H9 (cell line): ENCODE results near the gene LMTK3. TPM values are rescaled to one million over a fixed set of nuclear protein-coding genes. Genes with fewer than 3 reads are reported as not detected.

Experiments used
- DNase-seq: peaks from one replicate; pipeline ENCODE4 v3.0.0-alpha.2; 2017
- H2AFZ ChIP-seq: one replicate; pipeline ENCODE4 v1.6.1; 2013; ENCODE audit warnings: mild to moderate bottlenecking, low read length, control low read depth, moderate library complexity
- H2AK5ac ChIP-seq: 2 replicates; pipeline ENCODE4 v1.6.1; 2013; ENCODE audit warnings: low read length, control low read depth, mixed read lengths; ENCODE audit not compliant: insufficient read length
- H2BK120ac ChIP-seq: one replicate; pipeline ENCODE4 v1.6.1; 2013; ENCODE audit warnings: low read depth, mild to moderate bottlenecking, low read length, control low read depth, inconsistent platforms; ENCODE audit not compliant: poor library complexity, severe bottlenecking
- H2BK12ac ChIP-seq: 2 replicates; pipeline ENCODE4 v1.6.1; 2013; ENCODE audit warnings: low read length, control low read depth, mixed read lengths, low read depth; ENCODE audit not compliant: insufficient read length
- H2BK15ac ChIP-seq: 2 replicates; pipeline ENCODE4 v1.6.1; 2013; ENCODE audit warnings: low read depth, low read length, control low read depth
- H2BK20ac ChIP-seq: one replicate; pipeline ENCODE4 v1.6.1; 2013; ENCODE audit warnings: low read depth, mild to moderate bottlenecking, low read length, control low read depth, inconsistent platforms; ENCODE audit not compliant: poor library complexity, severe bottlenecking
- H2BK5ac ChIP-seq: 2 replicates; pipeline ENCODE4 v1.6.1; 2013; ENCODE audit warnings: low read length, control low read depth, mixed read lengths; ENCODE audit not compliant: insufficient read length
- H3K14ac ChIP-seq: 2 replicates; pipeline ENCODE4 v1.6.1; 2013; ENCODE audit warnings: low read length, control low read depth; ENCODE audit not compliant: insufficient read depth
- H3K18ac ChIP-seq: 2 replicates; pipeline ENCODE4 v1.6.1; 2013; ENCODE audit warnings: low read depth, mild to moderate bottlenecking, mixed read lengths, low read length, control low read depth; ENCODE audit not compliant: insufficient read length
- H3K23ac ChIP-seq: 2 replicates; pipeline ENCODE4 v1.6.1; 2013; ENCODE audit warnings: low read length, control low read depth, mixed read lengths, low read depth; ENCODE audit not compliant: insufficient read length
- H3K23me2 ChIP-seq: 2 replicates; pipeline ENCODE4 v1.6.1; 2013; ENCODE audit warnings: low read depth, mild to moderate bottlenecking, mixed read lengths, low read length, control low read depth; ENCODE audit not compliant: insufficient read length, poor library complexity, severe bottlenecking
- H3K27ac ChIP-seq: 2 replicates; pipeline ENCODE4 v1.5.1; 2013; ENCODE audit warnings: low read length, control low read depth, mixed read lengths, low read depth; ENCODE audit not compliant: insufficient read length
- H3K27me3 ChIP-seq: 2 replicates; pipeline ENCODE4 v1.6.1; 2013; ENCODE audit warnings: low read length, control low read depth, inconsistent platforms; ENCODE audit not compliant: insufficient read depth
- H3K4ac ChIP-seq: 2 replicates; pipeline ENCODE4 v1.6.1; 2013; ENCODE audit warnings: low read depth, mild to moderate bottlenecking, control low read depth, inconsistent platforms, low read length, moderate library complexity
- H3K4me1 ChIP-seq: 2 replicates; pipeline ENCODE4 v1.6.1; 2013; ENCODE audit warnings: low read length, control low read depth, inconsistent platforms; ENCODE audit not compliant: insufficient read depth
- H3K4me2 ChIP-seq: 2 replicates; pipeline ENCODE4 v1.6.1; 2013; ENCODE audit warnings: low read length, control low read depth, mixed read lengths; ENCODE audit not compliant: insufficient read length, insufficient read depth
- H3K56ac ChIP-seq: 2 replicates; pipeline ENCODE4 v1.6.1; 2013; ENCODE audit warnings: low read depth, mild to moderate bottlenecking, mixed read lengths, low read length, control low read depth; ENCODE audit not compliant: insufficient read length
- H3K79me1 ChIP-seq: 2 replicates; pipeline ENCODE4 v1.6.1; 2013; ENCODE audit warnings: low read depth, mild to moderate bottlenecking, moderate library complexity, low read length, control low read depth, inconsistent platforms; ENCODE audit not compliant: insufficient read depth, poor library complexity, severe bottlenecking
- H3K79me2 ChIP-seq: 2 replicates; pipeline ENCODE4 v1.6.1; 2013; ENCODE audit warnings: low read length, control low read depth, inconsistent platforms; ENCODE audit not compliant: insufficient read depth
- H3K9ac ChIP-seq: 2 replicates; pipeline ENCODE4 v1.6.1; 2013; ENCODE audit warnings: low read length, control low read depth, mixed read lengths; ENCODE audit not compliant: insufficient read length; ENCODE audit errors: extremely low read depth
- H3K9me3 ChIP-seq: one replicate; pipeline ENCODE4 v1.6.1; 2013; ENCODE audit warnings: low read depth, low read length, inconsistent platforms; ENCODE audit not compliant: control insufficient read depth
- H3T11ph ChIP-seq: one replicate; pipeline ENCODE4 v1.6.1; 2013; ENCODE audit warnings: mild to moderate bottlenecking, low read length, control low read depth, inconsistent platforms
- H4K20me1 ChIP-seq: one replicate; pipeline ENCODE4 v1.6.1; 2013; ENCODE audit not compliant: control insufficient read depth, insufficient read length, insufficient read depth
- H4K5ac ChIP-seq: 2 replicates; pipeline ENCODE4 v1.6.1; 2013; ENCODE audit warnings: low read depth, mild to moderate bottlenecking, mixed read lengths, low read length, control low read depth; ENCODE audit not compliant: insufficient read length
- H4K8ac ChIP-seq: replicated peaks from 2 replicates; pipeline ENCODE4 v1.6.1; 2013; ENCODE audit warnings: low read length, control low read depth, mixed read lengths, low read depth; ENCODE audit not compliant: insufficient read length
- H4K91ac ChIP-seq: 2 replicates; pipeline ENCODE4 v1.6.1; 2013; ENCODE audit warnings: low read depth, mild to moderate bottlenecking, moderate library complexity, mixed read lengths, low read length, control low read depth; ENCODE audit not compliant: insufficient read length
- H3K27ac Mint-ChIP-seq, 3 experiments: 2 replicates in 2 of 3; 3 replicates in 1 of 3; pipeline ENCODE4 v1.8.0; 2020 to 2021; ENCODE audit warnings: mixed read lengths in 3 of 3, mild to moderate bottlenecking in 1 of 3, moderate library complexity in 1 of 3
- H3K27me3 Mint-ChIP-seq: 2 replicates; pipeline ENCODE4 v1.8.0; 2021; ENCODE audit warnings: low read depth, mild to moderate bottlenecking, moderate library complexity, mixed read lengths
- H3K36me3 Mint-ChIP-seq, 3 experiments: 2 replicates in 2 of 3; 3 replicates in 1 of 3; pipeline ENCODE4 v1.8.0; 2020 to 2021; ENCODE audit warnings: low read depth in 3 of 3, mixed read lengths in 3 of 3; ENCODE audit not compliant: insufficient read depth in 1 of 3
- H3K4me1 Mint-ChIP-seq, 2 experiments: 2 replicates each; pipeline ENCODE4 v1.8.0; 2020; ENCODE audit warnings: mixed read lengths in 2 of 2
- H3K4me3 Mint-ChIP-seq, 2 experiments: 2 replicates in 1 of 2; 3 replicates in 1 of 2; pipeline ENCODE4 v1.8.0; 2020 to 2021; ENCODE audit warnings: mild to moderate bottlenecking in 2 of 2, mixed read lengths in 2 of 2, moderate library complexity in 1 of 2
- H3K9me3 Mint-ChIP-seq, 2 experiments: 2 replicates in 1 of 2; 3 replicates in 1 of 2; pipeline ENCODE4 v1.8.0; 2020; ENCODE audit warnings: mild to moderate bottlenecking in 2 of 2, mixed read lengths in 2 of 2, moderate library complexity in 1 of 2
- WGBS: extraction: QIAGEN DNeasy Blood & Tissue Kit; methylation state at CpG from one replicate; pipeline ENCODE4 v1.1.7; 2013; ENCODE audit warnings: missing lambda C conversion rate, low lambda C conversion rate, mixed read lengths; ENCODE audit not compliant: insufficient read length; ENCODE audit errors: extremely low coverage; 5-methylcytosine and 5-hydroxymethylcytosine counted together
- total RNA-seq: library from RNA; stranded (reverse); gene quantifications from 2 replicates; pipeline ENCODE4 v1.2.1, GENCODE V29; 2021
- TF ChIP-seq, protein P1 (sequence below): fragments of 200-600 bp; sonication (generic); conservative IDR thresholded peaks from 3 replicates; pipeline ENCODE4 v1.8.0; 2021; ENCODE audit warnings: antibody characterized with exemption, mild to moderate bottlenecking

The LMTK3 gene
- total RNA-seq, 1 experiment from 2014 or later: 14.4 TPM

DNA sequence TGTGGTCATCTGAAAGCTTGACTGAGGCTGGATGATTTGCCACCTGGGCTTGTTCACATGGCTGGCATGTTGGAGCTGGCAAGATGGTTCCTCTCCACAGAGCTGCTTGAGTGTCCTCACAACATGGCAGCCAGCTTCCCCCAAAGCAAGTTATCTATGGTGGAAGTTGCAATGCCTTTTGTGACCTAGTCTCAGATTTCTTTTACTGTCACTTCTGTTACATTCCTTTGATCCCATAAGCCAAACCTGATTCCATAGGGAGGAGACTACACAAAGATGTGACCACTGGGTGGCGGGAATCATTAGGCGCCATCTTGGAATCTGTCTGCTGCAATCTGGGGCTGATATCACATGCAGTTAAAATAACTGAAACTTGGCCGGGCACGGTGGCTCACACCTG lies 17.5 kb upstream of the LMTK3 start:
- Histone ChIP-seq H3K79me1 (no peaks in the 10 kb centered on the region), H2BK15ac (no peak overlapping the region), H3K4ac (no peak overlapping the region), H3K14ac (no peak overlapping the region), H3K79me2 (no peaks in the 10 kb centered on the region), H3T11ph (no peak overlapping the region), H3K4me2 (no peak overlapping the region), H2AFZ (no peak overlapping the region), H3K18ac (no peak overlapping the region), H3K56ac (no peak overlapping the region), H3K27ac (no peak overlapping the region), H2AK5ac (no peak overlapping the region), H2BK20ac (no peak overlapping the region), H3K27me3 (no peaks in the 10 kb centered on the region), H2BK5ac (no peak overlapping the region), H3K9ac (no peak overlapping the region), H4K5ac (no peak overlapping the region), H3K9me3 (no peaks in the 10 kb centered on the region), H2BK12ac (no peak overlapping the region), H2BK120ac (no peak overlapping the region), H3K4me1 (no peaks in the 10 kb centered on the region; the same call in 1 of the 2 replicates), H3K23ac (no peak overlapping the region), H4K8ac (no peak overlapping the region), H4K91ac (no peak overlapping the region), H4K20me1 (no peaks in the 10 kb centered on the region), H3K23me2 (no peaks in the 10 kb centered on the region)
- Mint-ChIP-seq H3K27me3 (peaks cover 1% of the 10 kb centered on the region; the same call in 1 of the 2 replicates), H3K9me3 (peaks cover 38 to 39% of the 10 kb centered on the region in 2 experiments), H3K27ac (peak overlapping the region in 1 of 3 experiments; percentile 77; a peak in 1 of 7 replicates), H3K4me3 (no peak overlapping the region), H3K4me1 (peaks cover 3 to 9% of the 10 kb centered on the region in 2 experiments), H3K36me3 (peaks cover 16 to 31% (median 20%) of the 10 kb centered on the region in 3 experiments)
- TF ChIP-seq, protein P1, sequence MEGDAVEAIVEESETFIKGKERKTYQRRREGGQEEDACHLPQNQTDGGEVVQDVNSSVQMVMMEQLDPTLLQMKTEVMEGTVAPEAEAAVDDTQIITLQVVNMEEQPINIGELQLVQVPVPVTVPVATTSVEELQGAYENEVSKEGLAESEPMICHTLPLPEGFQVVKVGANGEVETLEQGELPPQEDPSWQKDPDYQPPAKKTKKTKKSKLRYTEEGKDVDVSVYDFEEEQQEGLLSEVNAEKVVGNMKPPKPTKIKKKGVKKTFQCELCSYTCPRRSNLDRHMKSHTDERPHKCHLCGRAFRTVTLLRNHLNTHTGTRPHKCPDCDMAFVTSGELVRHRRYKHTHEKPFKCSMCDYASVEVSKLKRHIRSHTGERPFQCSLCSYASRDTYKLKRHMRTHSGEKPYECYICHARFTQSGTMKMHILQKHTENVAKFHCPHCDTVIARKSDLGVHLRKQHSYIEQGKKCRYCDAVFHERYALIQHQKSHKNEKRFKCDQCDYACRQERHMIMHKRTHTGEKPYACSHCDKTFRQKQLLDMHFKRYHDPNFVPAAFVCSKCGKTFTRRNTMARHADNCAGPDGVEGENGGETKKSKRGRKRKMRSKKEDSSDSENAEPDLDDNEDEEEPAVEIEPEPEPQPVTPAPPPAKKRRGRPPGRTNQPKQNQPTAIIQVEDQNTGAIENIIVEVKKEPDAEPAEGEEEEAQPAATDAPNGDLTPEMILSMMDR: 0 out of 3 replicates have a peak, but pooled peaks have one; percentile 13
- DNase-seq: no peak
- no CpG with 5 or more reads among the region's 4 CpGs for WGBS
